GM18909 (cell line): ENCODE results near the gene SLC13A2.

Experiments used
- ATAC-seq: cut with Tn5 transposase; IDR thresholded peaks from one replicate; pipeline ENCODE4 v1.9.1; 2021; ENCODE audit warnings: mild to moderate bottlenecking; ENCODE audit not compliant: unreplicated experiment, poor library complexity

Gene SLC13A2

DNA sequence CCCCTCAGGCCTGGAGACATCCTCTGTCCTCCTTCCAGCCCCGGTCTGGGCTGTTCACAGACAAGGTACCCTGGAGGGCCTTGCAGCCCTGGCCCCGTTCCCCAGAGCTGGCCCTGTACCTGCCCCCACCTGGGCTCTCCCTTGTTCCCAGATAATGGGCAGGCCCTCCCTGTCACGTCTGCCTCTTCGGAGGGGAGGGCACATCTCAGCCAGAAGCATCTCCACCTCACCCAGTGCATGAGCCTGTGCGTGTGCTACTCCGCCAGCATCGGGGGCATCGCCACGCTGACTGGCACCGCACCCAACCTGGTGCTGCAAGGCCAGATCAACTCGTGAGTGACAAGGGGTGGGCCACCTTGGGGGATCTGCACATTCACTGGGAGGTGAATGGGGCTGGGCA is 17.8 kb downstream of the SLC13A2 start:
- no peak for ATAC-seq

DNA sequence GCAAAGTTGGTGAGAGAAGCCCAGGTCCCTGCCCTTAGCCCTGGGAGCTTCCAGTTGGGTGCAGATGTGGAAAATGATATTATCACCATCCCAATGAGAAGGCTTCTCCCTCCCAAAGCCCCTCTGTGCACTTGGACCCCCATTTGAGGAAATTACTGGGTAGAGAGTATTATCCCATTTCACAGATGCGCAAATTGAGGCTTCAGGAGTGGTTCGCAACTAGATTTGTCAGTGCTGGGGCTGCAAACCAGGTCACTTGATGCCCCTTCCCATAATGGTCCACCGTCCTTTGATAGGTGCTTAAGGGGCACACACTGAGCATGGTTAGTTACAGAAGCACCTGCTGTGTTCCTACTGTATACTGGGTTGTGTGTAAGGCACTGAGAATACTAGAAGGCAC is 18.4 kb downstream of the SLC13A2 start:
- ATAC-seq: no peak

DNA sequence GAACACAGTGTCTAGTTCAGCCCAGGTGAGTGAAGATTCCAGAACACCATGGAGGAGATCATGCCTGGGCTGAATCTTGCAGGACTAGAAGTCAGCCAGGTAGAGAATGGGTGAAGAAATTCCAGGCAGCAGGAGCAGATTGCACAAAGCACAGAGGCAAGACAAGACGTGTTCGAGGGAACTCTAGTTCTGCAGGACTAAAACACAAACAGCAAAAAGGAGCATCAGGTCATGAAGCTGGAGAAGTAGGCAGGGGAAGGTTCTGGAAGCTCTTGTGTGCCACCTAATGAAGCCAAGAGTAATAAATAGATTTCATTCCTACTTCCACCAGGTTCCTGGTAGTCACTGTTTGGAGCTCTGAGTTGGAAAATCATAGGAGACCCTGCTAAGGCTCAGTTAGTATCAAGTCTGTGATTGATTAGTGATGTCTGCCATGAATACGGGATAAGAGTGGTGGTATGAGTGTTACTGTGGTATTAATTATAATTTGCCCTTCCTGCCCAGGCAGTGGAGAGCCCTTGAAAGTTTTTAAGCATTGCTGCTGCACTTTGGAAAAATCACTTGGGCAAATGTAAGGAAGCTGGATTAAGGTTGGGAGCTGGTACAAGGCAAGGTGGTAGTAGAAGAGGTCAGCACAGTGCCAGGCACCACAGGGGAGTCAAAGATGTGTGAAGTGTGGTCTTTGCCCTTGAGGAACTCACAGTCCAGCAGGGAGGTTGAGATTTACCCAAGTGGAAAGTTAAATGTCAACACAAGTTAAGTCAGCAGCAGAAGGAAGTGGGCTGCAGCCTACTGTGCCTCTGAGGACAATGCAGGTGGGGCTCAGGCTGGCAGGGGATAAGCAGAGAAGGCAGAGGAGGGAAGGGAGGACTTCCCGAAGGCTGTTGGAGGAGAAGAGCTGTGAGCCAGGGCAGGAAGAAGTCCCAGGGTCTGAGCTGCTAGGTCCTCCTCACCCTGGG is 19.2 kb downstream of the SLC13A2 start:
- ATAC-seq: no peak

DNA sequence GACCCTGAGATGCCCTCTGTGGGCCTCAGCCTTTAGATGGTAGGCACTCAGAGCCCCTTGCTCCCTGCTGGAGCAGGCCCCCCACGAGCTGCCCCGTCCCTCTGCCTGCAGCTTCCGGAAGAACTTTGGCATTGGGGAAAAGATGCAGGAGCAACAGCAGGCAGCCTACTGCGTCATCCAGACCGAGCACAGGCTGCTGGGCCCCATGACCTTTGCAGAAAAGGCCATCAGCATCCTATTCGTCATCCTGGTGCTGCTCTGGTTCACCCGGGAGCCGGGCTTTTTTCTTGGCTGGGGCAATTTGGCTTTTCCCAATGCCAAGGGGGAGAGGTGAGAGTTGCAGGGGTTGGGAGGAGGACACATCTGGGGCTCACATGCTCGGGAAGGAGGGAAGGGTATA is 20.0 kb downstream of the SLC13A2 start:
- no peak for ATAC-seq

DNA sequence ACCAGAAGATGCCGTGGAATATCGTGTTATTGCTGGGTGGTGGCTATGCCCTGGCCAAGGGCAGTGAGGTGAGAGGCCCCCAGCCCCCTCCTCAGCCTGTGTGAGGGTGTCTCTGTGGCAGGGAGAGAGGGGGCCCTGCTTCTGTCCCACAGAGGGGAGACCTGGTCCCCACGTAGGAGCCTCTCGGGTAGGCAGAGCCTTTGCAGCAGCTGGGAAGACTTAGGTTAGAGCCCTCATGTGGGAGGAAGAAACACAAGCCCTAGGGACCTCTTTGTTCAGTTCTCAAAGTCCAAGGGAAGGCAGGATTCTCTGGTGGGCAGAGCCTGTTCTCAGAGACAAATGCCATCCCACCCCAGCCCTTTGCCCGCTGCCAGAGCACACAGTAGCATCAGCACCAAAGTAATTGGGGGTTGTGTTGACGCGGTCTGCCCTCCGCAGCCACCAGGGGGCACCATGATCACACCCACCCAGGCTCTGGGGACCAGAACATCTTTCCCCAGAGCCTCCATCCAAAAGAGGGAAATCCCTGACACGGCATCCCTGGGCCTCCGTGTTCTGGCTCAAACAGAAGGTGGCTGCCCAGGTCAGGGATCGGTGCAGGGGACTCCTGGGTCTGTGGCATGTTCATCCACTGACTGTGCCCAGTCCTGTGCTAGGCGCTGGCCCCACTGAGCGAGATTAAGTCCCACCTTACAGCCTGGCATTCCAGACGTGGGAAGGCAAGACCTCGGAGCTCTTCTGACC is 21.2 kb downstream of the SLC13A2 start:
- peak; percentile 69 for ATAC-seq

DNA sequence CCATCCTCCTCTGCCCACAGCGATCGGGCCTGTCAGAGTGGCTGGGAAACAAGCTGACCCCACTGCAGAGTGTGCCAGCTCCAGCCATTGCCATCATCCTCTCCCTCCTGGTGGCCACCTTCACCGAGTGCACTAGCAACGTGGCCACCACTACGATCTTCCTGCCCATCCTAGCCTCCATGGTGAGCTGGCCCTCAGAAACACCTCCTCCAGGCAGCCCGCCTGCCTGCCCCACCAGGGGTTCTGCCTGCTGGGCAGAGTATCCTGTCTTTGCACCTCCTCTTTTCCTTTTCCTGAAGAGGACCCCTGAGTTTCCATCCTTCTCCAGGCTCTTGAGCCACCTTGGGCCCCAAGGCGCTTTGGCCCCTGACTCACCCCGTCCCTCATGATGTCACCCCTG is 22.2 kb downstream of the SLC13A2 start:
- ATAC-seq: no peak

DNA sequence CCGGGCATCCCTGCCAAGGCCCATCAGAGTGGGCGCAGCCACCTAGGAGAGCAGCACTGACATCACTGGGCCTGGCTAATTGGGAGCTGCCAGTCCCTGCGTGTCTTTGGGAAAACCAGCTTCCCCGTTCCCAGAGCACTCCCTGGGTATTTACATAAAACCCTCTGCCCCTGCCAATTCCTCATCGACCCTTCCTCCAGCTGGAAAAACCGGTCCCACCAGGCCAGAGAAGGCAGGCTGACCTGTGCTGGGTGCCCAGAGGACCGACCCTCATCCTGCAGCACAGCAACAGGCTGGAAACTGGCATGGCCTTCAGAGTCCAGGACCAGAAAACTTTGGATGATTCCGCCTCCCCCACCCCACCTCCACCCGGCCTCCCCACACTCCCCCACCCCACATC is 24.5 kb downstream of the SLC13A2 start:
- no peak for ATAC-seq

DNA sequence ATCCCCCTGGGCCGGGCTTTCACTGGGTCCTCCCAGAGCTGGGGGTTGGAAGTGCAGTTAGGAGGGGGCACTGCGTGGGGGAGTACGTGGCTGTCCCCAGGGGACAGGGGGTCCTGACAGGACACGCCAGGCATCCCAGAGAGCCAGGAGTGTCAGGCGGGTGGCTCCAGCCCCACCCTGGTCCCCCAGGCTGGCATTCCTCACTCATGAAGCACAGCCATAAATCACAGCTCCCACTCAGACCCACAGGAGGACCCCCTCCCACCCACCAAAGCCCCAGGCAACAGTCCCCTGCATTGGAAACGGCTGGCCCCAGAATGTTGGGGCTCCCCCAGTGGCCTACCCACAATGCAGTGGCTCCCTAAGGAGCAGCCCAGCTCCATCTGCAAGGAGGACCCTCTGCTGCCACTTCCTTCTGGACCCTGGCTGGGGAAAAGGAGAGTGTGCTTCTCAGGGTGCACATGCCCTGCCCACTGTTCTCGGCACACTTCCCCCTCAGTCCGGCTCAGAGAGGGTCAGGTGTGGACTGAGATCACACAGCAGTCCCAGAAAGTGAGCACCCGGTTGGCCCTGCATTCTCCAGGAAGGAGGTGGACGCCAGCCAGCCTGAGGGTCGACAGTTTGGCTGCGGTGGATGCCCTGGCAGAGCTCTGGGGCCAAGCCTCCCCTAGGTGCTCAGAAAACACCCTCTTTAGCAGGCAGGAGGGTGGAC is 25.4 kb downstream of the SLC13A2 start:
- ATAC-seq: no peak

DNA sequence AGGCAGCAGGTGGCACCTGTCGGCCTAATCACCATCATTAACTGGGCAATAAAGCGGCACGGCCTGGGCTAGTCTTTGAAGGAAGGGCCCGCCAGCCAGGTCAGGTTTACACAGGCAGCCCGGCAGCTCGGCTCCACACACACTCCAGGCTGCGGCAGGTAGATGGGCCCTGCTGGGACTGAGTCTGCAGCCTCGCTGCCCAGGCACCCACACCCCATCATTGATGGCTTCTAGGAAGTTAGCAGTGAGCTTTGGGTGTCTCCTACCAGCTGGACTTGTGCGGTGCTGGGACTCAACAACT is 25.9 kb downstream of the SLC13A2 start:
- no peak for ATAC-seq

DNA sequence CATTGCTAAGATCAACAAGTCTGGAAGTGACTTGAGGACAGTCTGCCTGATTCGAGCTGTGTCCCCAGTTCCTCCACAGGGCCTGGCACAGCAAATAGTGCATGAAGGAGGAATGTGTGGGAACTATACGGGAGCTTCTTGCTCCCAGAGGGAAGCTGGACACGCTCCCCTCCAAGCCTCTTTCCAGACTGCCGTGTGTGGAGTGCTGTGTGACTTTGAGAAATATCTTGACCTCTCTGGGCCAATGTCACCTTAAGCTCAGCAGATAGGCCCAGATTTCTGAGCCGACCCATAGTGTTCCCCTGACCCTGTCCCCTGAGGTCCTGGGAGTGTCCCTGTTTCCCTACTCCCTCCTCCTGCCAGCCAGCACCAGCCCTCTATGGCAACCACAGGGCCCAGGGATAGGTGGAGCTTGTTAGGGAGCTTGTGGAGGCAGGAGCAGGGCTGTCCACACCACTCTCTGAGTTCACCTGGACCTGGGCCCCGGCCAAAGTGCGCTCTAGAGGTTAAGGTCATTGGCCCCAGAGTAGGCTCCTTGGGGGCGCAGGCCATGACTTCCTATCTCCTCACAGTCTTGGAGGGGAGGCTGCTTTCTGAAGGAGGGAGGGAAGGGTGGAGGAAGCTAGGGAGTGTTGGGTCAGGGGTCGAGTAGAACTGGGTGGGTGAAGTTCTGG is 26.4 kb downstream of the SLC13A2 start:
- ATAC-seq: no peak

DNA sequence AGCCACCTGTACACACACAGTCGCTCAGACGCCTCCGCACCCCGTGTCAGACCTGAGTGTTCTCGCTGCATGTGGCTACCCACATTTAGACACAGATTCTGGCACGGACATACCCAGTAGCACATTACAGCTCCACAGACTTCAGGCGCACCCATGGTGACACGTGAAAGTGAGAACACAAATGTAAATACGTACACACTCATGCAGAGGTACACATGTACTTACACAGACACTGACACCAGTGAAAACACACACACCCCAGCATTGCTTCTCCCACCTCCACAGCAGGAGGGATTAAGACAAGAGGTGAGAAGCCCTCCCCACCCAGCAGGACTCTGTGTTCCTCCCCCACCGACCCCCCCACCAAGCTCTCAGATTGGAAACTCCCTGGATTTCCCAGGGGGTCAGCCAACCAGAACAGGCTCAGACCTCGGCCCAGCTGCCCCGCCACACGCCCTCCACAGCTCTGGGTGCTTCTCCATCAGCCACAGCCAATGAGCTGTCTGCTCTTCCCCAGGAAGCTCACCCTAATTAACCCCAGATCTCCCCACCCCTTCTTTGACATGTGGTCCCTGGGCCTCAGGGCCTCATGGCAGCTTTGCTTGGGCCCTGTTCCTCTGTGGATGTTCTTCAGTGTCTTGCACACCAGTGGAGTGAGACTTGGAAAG is 27.4 kb downstream of the SLC13A2 start:
- ATAC-seq: peak; percentile 53

DNA sequence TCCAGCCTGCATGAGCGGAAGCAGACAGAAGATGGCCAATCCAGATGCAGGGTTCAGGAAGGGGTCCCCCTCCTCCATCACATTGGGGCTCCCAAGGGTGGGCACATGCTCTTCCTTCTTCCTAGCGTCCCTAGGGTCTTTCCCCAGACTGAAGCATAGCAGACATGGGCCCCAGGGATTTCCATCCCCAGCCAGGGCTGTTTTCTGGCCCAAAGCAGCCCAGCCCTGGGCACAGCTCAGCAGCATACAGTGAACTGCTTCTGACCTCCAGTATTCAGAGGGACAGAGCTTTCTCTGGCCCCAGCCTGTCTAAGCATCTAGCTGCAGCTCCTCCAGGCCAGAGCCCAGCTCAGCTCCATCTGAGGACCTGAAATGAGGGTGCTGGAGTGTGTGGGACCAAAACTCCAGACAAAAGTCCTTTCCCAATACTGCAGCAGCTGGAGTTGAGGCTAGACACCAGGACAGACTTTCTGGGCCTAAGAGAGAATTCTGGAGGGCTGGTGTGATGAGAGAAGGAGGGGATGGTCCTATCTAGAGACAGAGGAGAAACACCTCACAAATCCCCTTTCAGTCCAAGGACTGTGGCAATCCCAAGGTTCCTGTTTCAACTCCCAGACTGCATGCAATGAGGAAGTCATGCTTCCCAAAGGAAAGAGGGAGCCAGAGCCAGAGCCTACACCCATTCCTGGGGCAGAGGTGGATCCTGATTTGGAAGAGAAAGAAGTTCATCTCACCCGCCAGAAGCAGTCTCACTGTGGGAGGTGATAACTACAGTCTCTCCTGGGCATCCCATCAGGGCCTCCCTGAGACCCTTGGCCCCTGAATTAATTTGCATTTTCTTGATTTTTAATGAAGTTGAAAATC is 28.2 kb downstream of the SLC13A2 start:
- no peak for ATAC-seq

DNA sequence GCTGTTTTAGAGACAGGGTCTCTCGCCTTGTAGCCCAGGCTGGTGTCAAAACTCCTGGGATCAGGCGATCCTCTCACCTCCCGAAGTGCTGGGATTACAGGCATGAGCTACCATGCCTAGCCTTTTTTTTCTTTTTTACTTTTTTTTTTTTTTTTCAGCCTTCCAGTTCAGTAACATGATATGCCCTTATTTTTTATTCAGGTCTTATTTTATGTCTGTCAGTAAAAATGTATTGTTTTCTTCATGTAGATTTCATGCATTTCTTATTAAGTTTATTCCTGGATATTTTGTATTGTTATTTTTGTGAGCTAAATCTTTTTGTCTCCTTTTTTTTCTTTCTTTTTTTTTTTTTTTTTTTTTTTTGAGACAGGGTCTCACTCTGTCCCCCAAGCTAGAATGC is 30.0 kb downstream of the SLC13A2 start:
- ATAC-seq: no peak

DNA sequence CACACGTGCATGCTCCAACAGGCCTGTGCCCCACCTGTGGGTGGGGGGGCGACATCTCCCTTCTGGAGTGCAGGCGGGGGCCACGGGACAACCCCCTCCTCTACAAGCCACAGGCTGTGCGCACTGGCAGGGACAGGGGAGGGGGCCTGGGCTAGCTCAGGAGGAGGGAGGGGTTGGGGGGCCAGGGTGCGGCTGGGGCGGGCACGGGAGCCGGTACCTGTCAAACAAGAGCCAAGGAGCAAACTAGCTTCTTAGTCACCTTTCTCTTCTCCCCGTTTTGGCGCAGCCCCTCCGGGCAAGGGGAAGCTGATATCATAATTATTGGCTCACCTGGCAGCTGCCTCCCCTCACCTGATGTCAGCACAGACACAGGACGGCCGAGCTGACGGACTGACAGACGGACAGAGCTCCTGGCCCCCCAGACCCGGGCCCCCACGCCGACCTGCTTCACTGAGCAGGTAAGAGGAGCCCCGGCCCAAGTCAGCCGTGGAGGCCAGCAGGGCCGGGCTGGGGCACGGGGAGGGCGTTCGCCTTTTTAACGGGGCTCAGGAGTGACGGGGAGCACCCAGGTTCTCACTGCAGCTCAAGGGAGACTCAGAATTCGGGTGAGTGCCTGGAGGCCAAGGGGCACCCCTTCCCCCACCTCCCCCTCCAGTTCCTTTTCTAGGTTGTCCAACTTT is 32.7 kb downstream of the SLC13A2 start, which contains the start of gene FOXN1:
TSS of gene FOXN1 (plus strand) at position 363 of the 680 bp plus-strand sequence. CDS start 17,622 bp downstream, outside the sequence.
- ATAC-seq: no peak

DNA sequence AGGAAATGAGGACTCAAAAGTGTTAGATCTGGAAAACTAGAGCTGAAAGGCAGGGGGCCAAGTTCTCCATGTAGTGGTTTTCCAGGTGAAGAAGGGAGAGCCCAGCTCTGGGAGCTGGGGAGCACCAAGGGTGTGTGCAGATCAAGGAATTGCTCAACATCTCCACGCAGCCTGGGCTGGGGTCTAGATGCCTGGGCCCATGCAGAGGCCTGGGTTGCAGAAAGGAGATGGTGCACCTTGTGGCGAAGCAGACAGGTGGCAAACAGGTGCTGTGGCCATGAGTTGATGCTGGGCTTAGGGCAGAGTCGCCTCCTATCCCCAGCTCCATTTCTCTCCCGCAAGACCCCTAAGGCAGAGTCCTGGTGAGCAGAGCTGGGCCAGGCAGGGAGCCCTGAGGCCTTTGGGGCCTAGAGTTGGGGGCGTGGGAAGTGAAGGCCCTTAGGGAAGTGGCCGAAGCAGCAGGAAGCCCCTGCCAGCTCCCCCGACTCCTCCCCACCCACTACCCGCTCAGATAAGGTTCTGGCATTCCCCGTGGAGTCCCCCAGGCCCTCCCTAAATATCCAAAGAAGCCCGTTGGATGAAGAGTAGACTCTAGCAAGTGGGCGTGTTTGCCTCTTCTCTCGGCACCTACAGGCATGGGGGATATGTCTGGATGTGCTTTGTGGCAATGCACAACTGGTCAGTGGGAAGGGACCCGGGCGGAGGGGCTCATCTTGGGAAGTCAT is 33.5 kb downstream of the SLC13A2 start:
- ATAC-seq: no peak

DNA sequence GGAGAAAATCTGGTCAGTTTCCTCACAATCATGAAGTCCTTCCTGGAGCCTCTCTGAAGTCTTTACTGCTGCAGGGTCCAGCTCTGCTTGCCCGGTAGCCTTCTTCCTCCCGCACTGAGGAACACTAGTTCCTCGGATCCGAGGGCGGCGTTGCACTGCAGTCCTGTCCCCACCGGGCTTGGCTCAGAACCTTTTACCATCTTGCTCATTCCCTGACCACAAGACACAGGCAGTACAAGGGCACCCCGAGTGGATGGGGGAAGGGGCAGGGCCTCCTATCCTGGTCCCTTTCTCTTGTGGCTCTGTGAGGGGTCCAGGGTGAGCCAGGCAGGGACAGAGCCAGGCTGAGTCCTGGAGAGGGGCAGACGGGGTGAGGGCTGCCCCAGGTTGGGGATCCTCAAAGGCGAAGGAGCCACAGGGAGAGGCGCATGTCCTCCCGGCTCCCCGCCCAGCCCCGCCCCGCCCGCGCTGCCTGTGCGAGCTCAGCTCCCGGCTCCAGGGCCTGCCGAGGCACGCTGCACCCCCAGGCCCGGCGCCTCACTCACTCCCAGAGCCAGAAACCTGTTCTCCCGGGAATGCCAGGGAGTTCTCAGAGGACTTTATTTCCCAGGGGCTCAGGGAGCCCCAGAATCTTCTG is 34.2 kb downstream of the SLC13A2 start:
- no peak for ATAC-seq

DNA sequence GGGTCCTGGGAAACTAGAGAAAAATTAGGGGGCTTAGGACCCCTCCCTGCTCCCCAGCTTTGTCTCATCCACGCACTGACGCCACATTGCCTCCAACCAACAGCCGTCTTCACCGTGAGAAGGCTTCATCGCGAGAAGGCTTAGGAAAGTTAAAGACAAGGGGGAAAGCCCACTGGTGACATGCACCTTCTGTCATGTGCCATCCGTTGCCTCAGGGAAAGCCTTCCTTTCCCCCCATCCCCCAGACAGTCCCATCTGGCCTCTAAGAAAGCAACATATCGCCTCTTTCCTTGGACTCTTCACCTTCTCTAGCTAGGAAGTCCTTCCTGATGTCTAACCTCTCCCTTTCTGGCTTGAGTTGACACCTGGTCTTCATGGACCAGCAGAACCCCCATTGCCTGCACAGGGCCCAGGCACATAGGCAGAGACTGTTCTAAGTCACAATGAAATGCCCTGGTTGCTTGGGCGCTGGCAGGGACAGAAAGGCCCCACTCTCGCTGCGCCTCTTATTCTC is 34.8 kb downstream of the SLC13A2 start:
- ATAC-seq: no peak
